G401 (cell line): ENCODE measurements around the gene EPB41L5. TPM values are rescaled to one million over a fixed set of nuclear protein-coding genes. Genes with fewer than 3 reads are reported as not detected.
"Not testable (repeated sequence)": the region's sequence is repeated elsewhere in the genome, so short reads cannot be mapped to it uniquely, and the experiment has no call there.

Experiments
- DNase-seq: peaks from one replicate; pipeline ENCODE4 v3.0.0-alpha.2; 2015; ENCODE audit warnings: low spot score
- in situ Hi-C: cut with HindIII; loops from 2 replicates; pipeline ENCODE4 v1.10.0; 2016; ENCODE audit warnings: low sequenced_read_pairs, mixed read lengths
- total RNA-seq: library from RNA; depleted of rRNA; stranded (reverse); fragments of >200 nt; shearing (Covaris generic); gene quantifications from 2 replicates; pipeline ENCODE4 v1.2.3, GENCODE V29; 2014

Gene EPB41L5
- total RNA-seq, 1 experiment from 2014 or later, result 21.3 TPM

GRCh38 chr2:120026890-120027289 is 14.0 kb downstream of the EPB41L5 start:
- no peak for DNase-seq
- in situ Hi-C loops, result no loop called here

DNA sequence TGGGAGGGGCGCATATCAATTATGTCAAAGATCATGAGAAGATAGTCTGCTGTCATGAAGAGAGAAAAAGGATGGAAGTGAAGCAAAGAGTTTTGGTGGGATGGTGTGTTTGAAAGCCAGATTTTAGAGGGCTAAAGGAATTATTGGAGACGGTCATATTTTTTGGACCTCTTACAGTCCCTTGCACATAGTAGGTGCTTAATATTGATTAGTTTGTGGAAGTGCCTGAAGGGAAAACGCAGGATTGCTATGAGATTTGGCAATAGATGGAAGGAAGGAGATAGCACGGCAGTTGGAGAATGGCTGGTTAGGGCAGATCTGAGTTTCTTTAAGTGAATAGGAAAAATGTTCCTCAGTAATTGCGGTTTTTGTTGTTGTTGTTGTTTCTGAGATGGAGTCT is 15.9 kb downstream of the EPB41L5 start:
- in situ Hi-C loops, result no loop called here
- no peak for DNase-seq

- no peak for DNase-seq
- in situ Hi-C loops, result no loop called here
Observed at GRCh38 chr2:120029672-120030640, 17.1 kb downstream of the EPB41L5 start.

GRCh38 chr2:120032297-120032696 is 19.4 kb downstream of the EPB41L5 start:
- no peak for DNase-seq
- in situ Hi-C loops, result no loop called here

- DNase-seq, result no peak
- in situ Hi-C loops, result no loop called here
Observed at GRCh38 chr2:120034027-120034426, 21.1 kb downstream of the EPB41L5 start.

GRCh38 chr2:120034621-120035020 is 21.7 kb downstream of the EPB41L5 start:
- in situ Hi-C loops, result no loop called here

GRCh38 chr2:120036145-120036544 is 23.3 kb downstream of the EPB41L5 start:
- no peak for DNase-seq
- in situ Hi-C loops, result no loop called here

More at GRCh38 chr2:120034621-120035020, 21.7 kb downstream of the EPB41L5 start:
- DNase-seq, result no peak

DNA sequence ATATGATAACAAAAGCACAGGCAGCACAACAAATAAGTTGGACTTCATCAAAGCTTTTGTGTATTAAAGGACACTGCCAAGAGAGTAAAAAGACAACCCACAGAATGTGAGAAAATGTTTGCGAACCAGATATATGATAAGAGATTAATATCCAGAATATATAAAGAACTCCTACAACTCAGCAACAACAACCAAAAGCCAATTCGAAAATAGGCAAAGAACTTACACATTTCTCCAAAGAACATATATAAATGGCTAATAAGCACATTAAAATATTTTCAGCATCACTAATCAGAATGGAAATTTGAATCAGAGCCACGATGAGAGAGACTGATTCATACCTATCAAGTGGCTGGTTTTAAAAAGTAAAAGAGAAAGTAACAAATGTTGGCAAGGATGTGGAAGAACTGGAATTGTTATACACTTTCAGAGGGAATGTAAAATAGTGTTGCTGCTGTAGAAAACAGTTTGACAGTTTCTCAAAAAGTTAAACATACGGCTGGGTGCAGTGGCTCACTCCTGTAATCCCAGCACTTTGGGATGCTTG is 25.2 kb downstream of the EPB41L5 start:
- in situ Hi-C loops, result no loop called here
- DNase-seq, result no peak

GRCh38 chr2:120042359-120042758 is 29.5 kb downstream of the EPB41L5 start:
- no peak for DNase-seq
- in situ Hi-C loops, result no loop called here

DNA sequence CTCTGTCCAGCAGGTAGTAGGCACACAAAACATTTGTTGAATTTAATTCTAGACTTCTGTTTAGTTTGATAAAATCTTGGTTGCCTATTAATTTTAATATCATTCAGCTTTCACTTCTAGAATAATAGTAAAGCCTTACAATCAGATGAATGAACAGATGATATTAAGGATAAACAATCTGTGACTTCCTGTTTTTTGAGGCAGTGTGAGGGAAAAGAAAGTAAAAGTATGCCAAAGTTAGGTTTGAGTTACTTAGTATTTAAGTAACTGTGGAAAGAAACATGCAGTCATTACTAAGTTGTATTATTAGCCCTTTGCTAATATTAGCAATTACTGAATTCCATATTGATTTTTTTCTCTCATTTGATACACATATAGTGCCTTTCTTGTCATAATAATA is 31.5 kb downstream of the EPB41L5 start:
- in situ Hi-C loops, result no loop called here
- no peak for DNase-seq

- DNase-seq, in situ Hi-C loops: not testable (repeated sequence)
Observed at GRCh38 chr2:120045775-120046174, 32.9 kb downstream of the EPB41L5 start.

DNA sequence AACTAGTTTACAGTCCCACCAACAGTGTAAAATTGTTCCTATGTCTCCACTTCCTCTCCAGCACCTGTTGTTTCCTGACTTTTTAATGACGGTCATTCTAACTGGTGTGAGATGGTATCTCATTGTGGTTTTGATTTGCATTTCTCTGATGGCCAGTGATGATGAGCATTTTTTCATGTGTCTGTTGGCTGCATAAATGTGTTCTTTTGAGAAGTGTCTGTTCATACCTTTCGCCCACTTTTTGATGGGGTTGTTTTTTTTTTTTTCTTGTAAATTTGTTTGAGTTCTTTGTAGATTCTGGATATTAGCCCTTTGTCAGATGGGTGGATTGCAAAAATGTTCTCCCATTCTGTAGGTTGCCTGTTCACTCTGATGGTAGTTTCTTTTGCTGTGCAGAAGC is 33.4 kb downstream of the EPB41L5 start:
- in situ Hi-C loops, result not testable (repeated sequence)

GRCh38 chr2:120052597-120052996 is 39.7 kb downstream of the EPB41L5 start:
- in situ Hi-C loops, result no loop called here
- DNase-seq, result no peak

More for the DNA sequence above, 33.4 kb downstream of the EPB41L5 start:
- DNase-seq, result not testable (repeated sequence)

DNA sequence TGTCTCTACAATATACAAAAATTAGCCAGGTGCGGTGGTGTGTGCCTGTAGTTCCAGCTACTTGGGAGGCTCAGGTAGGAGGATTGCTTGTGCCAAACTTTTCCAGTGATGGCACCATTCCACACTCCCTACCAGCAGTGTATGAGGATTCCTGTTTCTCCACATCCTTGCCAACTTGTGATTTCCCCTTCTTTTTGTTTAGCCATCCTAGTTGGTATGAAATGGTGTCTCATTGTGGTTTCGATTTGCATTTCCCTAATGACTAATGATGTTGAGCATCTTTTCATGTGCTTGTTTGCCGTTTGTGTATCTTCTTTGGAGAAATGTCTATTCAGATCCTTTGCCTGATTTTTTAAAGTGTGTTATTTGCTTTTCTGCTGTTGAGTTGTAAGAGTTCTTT is 41.0 kb downstream of the EPB41L5 start:
- DNase-seq, result no peak
- in situ Hi-C loops, result no loop called here

GRCh38 chr2:120059483-120059882 is 46.6 kb downstream of the EPB41L5 start:
- in situ Hi-C loops, result no loop called here
- DNase-seq, result no peak

- in situ Hi-C loops, result no loop called here
- no peak for DNase-seq
Observed at GRCh38 chr2:120060088-120060623, 47.3 kb downstream of the EPB41L5 start.

- in situ Hi-C loops, result no loop called here
- DNase-seq, result no peak
Observed at GRCh38 chr2:120064664-120065063, 51.8 kb downstream of the EPB41L5 start.

- no peak for DNase-seq
- in situ Hi-C loops, result no loop called here
Observed at GRCh38 chr2:120066800-120067547, 54.1 kb downstream of the EPB41L5 start.

DNA sequence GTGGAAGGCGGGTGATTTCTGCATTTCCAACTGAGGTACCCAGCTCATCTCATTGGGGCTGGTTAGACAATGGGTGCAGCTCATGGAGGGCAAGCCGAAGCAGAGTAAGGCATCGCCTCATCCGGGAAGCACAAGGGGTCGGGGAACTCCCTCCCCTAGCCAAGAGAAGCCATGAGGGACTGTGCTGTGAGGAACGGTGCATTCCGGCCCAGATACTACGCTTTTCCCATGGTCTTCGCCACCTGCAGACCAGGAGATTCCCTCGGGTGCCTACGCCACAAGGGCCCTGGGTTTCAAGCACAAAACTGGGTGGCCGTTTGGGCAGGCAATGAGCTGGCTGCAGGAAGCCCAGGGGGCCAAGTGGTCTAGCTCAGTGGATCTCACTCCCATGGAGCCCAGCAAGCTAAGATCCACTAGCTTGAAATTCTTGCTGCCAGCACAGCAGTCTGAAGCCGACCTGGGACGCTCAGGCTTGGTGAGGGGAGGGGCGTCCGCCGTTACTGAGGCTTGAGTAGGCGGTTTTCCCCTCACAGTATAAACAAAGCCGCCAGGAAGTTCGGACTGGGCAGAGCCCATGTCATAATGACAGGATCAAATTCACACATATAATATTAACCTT is 55.3 kb downstream of the EPB41L5 start:
- DNase-seq, in situ Hi-C loops: not testable (repeated sequence)
